Measurements from ENCODE around the gene NRDC. TPM values are rescaled to one million over a fixed set of nuclear protein-coding genes. Genes with fewer than 3 reads are reported as not detected.

The NRDC gene
- total RNA-seq, 1 experiment from 2014 or later: 82.9 TPM

- peak; percentile 66 for DNase-seq (ENCODE audit: low read depth)
Measured at GRCh38 chr1:51768971-51769588, 109.4 kb downstream of the NRDC start.

GRCh38 chr1:51761351-51761750 is 117.2 kb downstream of the NRDC start:
- DNase-seq (ENCODE audit: low read depth): no peak

GRCh38 chr1:51760872-51761271 is 117.7 kb downstream of the NRDC start:
- DNase-seq (ENCODE audit: low read depth): no peak

DNA sequence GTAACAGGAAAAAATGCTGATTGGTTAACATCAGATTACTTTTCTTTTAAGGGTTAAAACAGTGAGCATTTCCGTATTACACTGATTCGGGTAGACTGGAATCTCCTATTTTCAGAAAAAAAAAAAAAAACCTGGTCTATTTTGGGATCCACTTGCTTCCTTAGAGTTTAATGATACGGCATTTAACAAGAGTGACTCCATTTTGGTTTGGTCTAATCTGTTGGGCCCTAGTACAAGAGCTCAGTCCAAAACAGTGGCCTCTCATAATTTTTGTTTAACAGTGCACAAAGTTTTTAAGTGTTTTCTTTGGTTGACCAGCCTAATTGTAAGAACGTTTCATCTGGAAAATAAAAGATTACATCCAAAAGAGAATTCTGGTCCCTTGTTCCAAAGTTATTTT is 120.2 kb downstream of the NRDC start:
- DNase-seq (ENCODE audit: low read depth): no peak

GRCh38 chr1:51756290-51756689 is 122.2 kb downstream of the NRDC start:
- no peak for DNase-seq (ENCODE audit: low read depth)

DNA sequence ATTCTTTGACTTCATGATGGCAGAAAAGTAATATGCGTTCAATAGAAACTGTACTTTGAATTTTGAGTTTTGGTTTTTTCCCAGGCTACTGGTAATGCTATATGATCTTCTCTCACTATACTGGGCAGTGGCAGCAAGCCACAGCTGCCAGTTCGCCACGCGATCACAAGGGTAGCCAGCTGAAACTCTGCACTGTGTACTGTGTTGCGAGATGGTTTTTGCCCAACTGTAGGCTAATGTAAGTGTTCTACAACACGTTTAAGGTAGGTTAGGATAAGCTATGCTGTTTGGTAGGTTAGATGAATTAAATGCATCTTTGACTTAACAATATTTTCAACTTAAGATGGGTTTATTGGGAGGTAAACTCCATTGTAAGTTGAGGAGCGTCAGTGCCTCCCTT is 123.1 kb downstream of the NRDC start:
- no peak for DNase-seq (ENCODE audit: low read depth)

GRCh38 chr1:51754666-51755065 is 123.9 kb downstream of the NRDC start:
- no peak for DNase-seq (ENCODE audit: low read depth)

- peak; percentile 19 for DNase-seq (ENCODE audit: low read depth)
Measured at GRCh38 chr1:51753969-51754368, 124.6 kb downstream of the NRDC start.

- no peak for DNase-seq (ENCODE audit: low read depth)
Measured at GRCh38 chr1:51752073-51752948, 126.2 kb downstream of the NRDC start.

DNA sequence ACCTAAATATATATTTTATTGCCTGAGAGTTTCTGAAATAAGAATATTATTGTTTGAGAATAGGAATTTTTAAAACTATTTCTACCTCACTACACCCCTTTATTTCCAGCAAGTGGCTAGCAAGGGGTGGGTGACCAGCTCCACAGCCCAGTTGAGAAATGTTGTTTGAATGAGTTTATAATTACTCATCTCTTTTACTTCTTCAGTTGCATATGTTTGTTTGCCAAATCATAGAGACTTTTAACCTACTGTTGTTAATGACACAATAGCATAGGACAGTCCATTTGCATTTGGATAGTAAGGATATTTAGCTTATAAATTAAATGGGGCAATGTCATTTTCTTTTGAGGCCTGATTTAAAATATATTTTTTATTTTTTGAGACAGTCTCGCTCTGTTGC is 127.8 kb downstream of the NRDC start:
- DNase-seq (ENCODE audit: low read depth): no peak

DNA sequence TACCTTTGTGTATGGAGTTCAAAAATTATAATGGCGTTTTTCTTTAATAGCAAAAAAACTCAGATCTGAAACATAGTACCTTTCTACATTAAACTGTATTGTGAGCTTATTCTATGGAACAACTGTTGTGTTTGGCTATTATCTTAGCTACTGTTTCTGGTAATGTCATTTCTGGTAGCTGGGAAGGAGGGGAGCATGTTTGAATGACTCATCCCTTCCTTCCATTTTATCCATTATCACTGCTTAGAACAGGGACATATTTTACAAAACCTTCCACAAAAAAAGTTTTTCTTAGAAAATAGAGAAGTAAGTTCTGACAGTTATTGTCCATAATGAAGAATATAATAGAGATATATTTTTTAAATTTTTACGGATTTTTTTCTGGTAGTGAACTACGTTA is 128.3 kb downstream of the NRDC start:
- DNase-seq (ENCODE audit: low read depth): peak; percentile 47

GRCh38 chr1:51749151-51749550 is 129.4 kb downstream of the NRDC start:
- no peak for DNase-seq (ENCODE audit: low read depth)

DNA sequence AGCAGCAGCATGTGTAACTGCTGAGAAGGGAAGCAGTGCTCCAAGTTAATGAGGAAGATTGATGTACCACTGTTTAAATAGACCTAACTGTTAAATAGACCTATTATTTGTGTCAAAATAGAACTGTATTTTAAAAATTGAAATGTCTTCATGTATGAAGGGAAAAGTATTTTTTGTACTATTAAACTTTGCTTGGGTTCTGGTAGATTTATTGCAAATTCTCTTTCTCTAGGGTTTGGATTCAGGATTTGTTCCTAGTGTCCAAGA is 133.3 kb downstream of the NRDC start:
- no peak for DNase-seq (ENCODE audit: low read depth)

DNA sequence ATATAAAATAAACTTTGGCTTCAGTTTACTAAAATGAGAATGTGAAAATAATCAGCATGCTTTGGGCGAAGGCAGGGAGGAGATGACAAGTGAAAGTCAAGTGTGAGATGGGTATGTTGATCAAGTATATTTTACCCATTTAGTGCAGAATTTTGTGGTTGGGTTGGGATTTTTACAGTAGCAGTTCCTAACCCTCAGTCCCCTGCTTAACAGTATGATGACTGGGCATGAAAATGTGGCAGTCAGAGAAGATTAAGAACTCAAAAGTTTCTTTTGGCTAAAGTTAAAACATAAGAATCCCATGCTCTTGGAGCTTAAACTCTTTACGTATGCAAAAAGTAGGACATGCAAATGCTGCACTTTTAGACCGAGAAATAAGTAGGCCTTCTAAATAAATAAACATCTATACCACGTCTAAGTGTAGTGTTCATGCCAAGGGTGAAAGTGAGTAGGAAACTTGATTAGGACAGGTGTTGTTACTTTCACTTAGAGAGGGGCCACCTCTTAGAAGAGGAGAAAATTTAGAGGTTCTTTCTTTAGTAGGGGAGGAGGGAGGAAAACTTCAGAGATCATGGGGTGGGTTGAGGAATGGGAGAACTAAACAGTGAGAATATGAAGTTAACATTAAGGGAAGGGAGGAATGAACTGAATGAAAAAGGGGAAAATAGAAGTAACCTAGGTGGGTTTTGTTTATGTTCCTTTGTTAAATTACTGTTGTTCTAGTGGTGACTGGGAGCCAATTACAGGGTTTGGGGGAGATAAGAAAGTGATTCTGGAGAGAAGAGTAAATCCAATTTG is 133.8 kb downstream of the NRDC start:
- no peak for DNase-seq (ENCODE audit: low read depth)

DNA sequence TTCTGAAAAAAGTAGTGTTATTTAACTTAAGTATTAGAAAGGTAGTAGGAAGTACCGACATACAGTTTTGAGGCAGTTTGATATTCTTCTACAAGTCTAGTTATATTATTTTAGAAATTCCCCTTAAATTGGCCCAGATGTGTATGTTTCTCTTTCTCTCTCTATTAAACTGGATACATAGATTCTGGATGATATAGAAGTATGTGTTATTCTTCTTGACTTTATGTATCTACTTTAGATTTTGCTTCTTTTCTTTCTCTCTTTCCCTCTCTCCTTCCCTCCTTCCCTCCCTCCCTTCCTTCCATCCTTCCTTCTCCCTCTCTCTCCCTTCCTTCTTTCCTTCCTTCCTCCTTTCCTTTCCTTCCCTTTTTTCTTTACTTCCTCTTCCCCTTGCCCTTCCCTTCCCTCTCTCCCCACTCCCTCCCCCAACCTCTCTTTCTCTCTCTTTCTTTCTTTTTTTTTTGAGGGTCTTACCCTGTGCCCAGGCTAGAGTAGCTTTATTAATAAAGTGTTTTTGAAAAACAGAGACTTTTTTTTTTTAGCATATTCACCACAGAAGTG is 137.3 kb downstream of the NRDC start:
- no peak for DNase-seq (ENCODE audit: low read depth)

DNA sequence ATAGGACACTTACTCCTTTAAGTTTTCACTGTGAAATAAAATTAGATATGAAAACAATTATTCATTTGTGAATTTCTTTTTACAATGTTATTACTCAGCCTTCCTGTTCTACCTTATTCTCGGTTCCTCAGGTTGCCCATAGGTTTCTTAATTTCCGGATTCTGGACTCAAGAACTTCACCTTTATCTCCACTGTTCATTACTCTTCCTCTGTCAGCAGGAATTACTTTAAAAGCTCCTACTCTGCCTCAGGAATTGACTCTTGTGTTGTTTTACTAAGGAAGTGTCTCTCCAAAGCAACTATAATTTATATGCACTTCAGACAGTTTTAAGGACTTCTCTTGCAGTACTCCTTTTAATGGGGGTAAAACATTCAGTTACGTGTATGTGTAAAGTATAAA is 137.9 kb downstream of the NRDC start:
- DNase-seq (ENCODE audit: low read depth): no peak

Other genes with a start within 250 kb of the NRDC start
- 7.4 and 12.6 TPM in 2 replicates for gene RAB3B, start 112.0 kb upstream of the NRDC start, total RNA-seq (2014; rRNA removed; shearing (Covaris generic))
- 16.0 and 25.4 TPM in 2 replicates for gene KTI12, start 155.1 kb upstream of the NRDC start, total RNA-seq (2014; rRNA removed; shearing (Covaris generic))
- gene TXNDC12, start 176.5 kb upstream of the NRDC start, total RNA-seq (2014; rRNA removed; shearing (Covaris generic)): 91.3 and 116 TPM in 2 replicates
- gene BTF3L4, start 177.6 kb upstream of the NRDC start, total RNA-seq (2014; rRNA removed; shearing (Covaris generic)): 95.2 and 130 TPM in 2 replicates

Measured in M059J (cell line).